Measurements from ENCODE around the gene LEO1. TPM values are rescaled to one million over a fixed set of nuclear protein-coding genes. Genes with fewer than 3 reads are reported as not detected.

The LEO1 gene
- polyA plus RNA-seq, 4 donors: 29.8 to 36.6 (median 35.3) TPM

DNA sequence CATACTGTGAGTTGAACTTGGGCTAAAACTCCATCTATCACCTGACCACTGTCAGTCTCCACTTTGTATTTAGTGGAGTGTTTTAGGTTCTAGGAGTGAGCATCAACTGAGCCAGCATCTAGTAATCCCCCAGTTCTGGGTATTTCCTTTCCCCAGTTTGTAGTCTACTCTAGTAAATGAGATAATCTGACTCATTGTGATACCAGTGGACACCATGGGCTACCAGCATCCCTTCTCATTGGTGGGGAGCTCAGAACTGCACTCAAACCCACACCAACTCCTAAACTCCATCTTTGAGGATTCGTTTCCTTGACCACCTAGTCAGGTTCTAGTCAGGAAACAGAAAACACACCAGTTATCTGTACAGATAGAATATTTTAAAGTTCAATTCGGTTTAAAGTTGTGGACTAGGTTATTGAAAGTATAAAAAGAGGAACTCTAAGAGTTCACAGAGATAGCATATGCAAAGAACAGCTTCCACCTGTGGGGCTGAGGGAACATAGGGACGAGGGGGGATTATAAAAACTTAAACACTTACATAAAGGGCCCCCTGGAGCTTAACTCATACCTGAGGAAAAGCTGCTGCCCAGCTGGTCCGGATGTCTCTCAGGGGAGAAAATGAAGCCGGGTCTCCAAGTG lies 36.0 kb downstream of the LEO1 start:
- no peak for DNase-seq (ENCODE audit: low read depth in 4 of 4, low spot score in 3 of 4)

DNA sequence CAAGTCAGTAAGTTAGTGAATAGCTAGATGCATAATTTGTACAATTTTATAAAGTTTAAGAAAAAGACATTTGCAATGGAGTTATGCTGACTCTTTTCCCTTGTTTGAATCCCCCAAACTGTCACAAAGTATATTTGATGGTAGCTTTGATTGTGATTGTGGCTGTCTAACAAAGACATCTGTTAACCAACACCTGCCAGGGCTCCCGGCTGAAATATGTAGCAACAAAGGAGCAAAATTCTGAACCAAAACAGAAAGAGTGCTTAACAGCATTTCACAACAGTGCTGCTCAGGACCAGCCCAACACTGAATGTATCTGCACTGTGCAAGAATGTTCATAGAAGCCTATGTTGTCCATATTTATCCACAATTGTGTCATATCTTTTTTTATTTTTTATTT lies 39.4 kb downstream of the LEO1 start:
- DNase-seq (ENCODE audit: low read depth in 4 of 4, low spot score in 3 of 4): no peak

DNA sequence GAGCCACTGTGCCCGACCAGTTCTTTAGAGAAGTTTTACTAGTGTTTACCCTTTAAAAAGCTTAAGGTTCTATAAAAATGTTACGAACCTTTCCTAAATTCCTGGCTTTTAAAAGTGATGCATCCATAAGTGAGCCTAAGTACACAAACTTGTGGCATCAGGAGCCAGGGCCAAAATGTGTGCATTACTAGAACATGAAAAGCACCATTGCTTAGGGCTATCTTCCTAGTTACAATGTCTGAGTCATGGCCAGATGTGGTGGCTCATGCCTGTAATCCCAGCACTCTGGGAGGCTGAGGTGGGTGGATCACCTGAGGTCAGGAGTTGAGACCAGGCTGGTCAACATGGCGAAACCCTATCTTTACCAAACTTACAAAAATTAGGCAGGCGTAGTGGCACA lies 39.9 kb downstream of the LEO1 start:
- DNase-seq (ENCODE audit: low read depth in 4 of 4, low spot score in 3 of 4): no peak

GRCh38 chr15:51931016-51931415 lies 40.6 kb downstream of the LEO1 start:
- no peak for DNase-seq (ENCODE audit: low read depth in 4 of 4, low spot score in 3 of 4)

DNA sequence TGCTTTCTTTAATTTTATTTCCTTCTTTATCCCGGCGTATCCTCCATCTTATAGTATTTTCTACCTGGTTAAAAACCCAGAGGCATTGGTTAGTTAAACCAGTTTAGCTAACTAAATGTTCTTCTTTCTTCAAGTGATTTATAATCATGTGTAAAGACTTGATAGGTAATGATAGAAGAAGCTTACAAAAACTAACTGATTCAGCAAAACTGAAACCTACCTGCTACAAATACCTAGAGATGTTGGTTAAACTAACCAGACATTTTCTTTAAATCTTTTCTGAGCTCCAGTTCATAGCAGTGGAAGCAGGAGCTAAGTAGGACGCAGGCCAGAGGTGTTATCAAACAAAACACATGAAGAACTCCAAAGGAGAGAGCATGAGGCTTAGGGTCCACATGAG lies 44.8 kb downstream of the LEO1 start:
- DNase-seq (ENCODE audit: low read depth in 4 of 4, low spot score in 3 of 4): no peak

GRCh38 chr15:51924156-51925068 lies 47.2 kb downstream of the LEO1 start:
- no peak for DNase-seq (ENCODE audit: low read depth in 4 of 4, low spot score in 3 of 4)

- no peak for DNase-seq (ENCODE audit: low read depth in 4 of 4, low spot score in 3 of 4)
Measured at GRCh38 chr15:51917493-51917892, 54.1 kb downstream of the LEO1 start.

- DNase-seq (ENCODE audit: low read depth in 4 of 4, low spot score in 3 of 4): no peak
Measured at GRCh38 chr15:51912528-51912927, 59.0 kb downstream of the LEO1 start.

- DNase-seq (ENCODE audit: low read depth in 4 of 4, low spot score in 3 of 4): no peak
Measured at GRCh38 chr15:51909584-51909983, 62.0 kb downstream of the LEO1 start.

- DNase-seq (ENCODE audit: low read depth in 4 of 4, low spot score in 3 of 4): no peak
Measured at GRCh38 chr15:51908316-51908715, 63.3 kb downstream of the LEO1 start.

- DNase-seq (ENCODE audit: low read depth in 4 of 4, low spot score in 3 of 4): no peak
Measured at GRCh38 chr15:51907136-51907862, 64.3 kb downstream of the LEO1 start.

- no peak for DNase-seq (ENCODE audit: low read depth in 4 of 4, low spot score in 3 of 4)
Measured at GRCh38 chr15:51904931-51905330, 66.6 kb downstream of the LEO1 start.

DNA sequence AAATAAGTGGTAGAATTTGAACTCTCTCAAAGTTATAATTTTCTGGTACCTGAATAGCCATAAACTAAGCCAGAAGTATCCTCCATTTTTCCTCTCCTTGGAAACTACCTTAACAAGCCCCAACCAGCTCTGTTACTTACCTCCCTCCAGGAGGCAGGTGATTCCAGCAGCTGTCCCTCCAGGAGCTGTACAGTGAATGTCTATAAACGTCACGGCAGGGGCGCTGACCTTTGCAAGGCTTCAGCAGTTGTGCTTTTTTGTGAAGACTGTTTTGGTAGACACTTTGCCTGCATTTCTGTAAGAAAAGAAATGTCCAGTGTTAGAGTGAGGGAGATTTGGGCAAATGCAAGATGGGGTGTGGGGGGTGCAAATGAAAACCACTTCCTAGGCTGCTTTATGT lies 67.2 kb downstream of the LEO1 start:
- DNase-seq (ENCODE audit: low read depth in 4 of 4, low spot score in 3 of 4): no peak

DNA sequence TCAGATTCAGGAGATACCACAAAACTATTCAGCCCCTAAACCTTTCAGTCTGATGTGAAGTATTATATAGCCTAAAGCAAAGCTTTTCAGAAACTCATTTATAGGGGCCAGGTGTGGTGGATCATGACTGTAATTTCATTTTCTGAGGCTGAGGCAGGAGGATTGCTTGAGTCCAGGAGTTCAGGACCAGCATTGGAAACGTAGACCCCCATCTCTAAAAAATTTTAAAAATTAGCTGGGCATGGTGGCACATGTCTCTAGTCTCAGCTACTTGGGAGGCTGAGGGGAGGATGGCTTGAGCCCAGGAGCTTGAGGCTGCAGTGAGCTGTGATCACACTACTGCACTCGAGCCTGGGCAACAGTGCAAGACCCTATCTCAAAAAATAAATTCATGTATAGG lies 82.1 kb downstream of the LEO1 start:
- DNase-seq (ENCODE audit: low read depth in 4 of 4, low spot score in 3 of 4): no peak

DNA sequence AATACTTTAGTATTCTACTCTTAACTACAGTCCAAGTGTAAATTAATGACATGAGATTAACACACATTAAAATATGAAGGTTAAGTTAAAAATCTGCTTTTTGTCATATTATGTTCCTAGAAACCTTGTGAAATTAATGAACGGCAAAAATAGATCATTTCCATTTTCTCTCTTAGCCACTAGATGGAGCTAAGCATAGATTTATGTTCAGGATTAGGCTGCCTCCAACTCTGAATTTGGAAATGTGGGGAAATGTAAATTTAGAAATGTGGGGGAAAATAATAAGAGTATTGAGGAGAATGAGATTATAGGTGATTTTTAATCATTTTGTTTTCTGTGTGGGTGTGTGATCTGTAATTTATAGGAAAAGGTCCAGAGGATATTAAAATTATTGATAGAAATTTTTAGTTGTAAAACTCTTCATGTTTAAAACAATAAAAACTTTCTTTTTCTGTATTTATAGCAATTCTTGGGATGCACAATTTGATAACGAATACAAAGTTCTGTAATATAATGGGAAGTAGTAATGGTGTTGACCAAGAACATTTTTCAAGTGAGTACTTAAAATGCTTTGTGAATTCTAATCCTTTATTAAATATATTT lies 82.9 kb downstream of the LEO1 start:
- DNase-seq (ENCODE audit: low read depth in 4 of 4, low spot score in 3 of 4): no peak

Other genes with a start within 250 kb of the LEO1 start
- gene LYSMD2, start 234.1 kb downstream of the LEO1 start, polyA plus RNA-seq (ENCODE audit: insufficient read length in 4 of 4): 1 to 10 TPM; 4.8 to 7.8 (median 7.0) TPM
- gene TMOD2, start 220.2 kb downstream of the LEO1 start, polyA plus RNA-seq (ENCODE audit: insufficient read length in 4 of 4): 1 to 10 TPM; 3.9 to 5.3 (median 4.7) TPM
- 10 to 100 TPM; 47.3 to 60.5 (median 54.0) TPM for gene TMOD3, start 142.1 kb downstream of the LEO1 start, polyA plus RNA-seq (ENCODE audit: insufficient read length in 4 of 4)
- gene MAPK6, start 47.4 kb upstream of the LEO1 start, polyA plus RNA-seq (ENCODE audit: insufficient read length in 4 of 4): 10 to 100 TPM; 34.9 to 45.3 (median 41.3) TPM
- 1 to 10 TPM in 3 of 4 donors, under 1 TPM in 1; 0.86 to 1.4 (median 1.2) TPM for gene BCL2L10, start 141.0 kb upstream of the LEO1 start, polyA plus RNA-seq (ENCODE audit: insufficient read length in 4 of 4)
- gene GNB5, start 219.6 kb upstream of the LEO1 start, polyA plus RNA-seq (ENCODE audit: insufficient read length in 4 of 4): 10 to 100 TPM; 14.5 to 18.2 (median 16.7) TPM